Hematopoietic multipotent progenitor cell treated with erythropoietin and hydrocortisone succinate and interleukin-3 and kit ligand, for 17 days (in vitro differentiated cells): Measurements from ENCODE around the gene DIS3.
"Not testable (repeated sequence)": the region's sequence is repeated elsewhere in the genome, so short reads cannot be mapped to it uniquely, and the experiment has no call there.

Experiments
- DNase-seq: peaks from one replicate; pipeline ENCODE4 v3.0.0-alpha.2; 2015; ENCODE audit warnings: low spot score

Gene DIS3, protein sequence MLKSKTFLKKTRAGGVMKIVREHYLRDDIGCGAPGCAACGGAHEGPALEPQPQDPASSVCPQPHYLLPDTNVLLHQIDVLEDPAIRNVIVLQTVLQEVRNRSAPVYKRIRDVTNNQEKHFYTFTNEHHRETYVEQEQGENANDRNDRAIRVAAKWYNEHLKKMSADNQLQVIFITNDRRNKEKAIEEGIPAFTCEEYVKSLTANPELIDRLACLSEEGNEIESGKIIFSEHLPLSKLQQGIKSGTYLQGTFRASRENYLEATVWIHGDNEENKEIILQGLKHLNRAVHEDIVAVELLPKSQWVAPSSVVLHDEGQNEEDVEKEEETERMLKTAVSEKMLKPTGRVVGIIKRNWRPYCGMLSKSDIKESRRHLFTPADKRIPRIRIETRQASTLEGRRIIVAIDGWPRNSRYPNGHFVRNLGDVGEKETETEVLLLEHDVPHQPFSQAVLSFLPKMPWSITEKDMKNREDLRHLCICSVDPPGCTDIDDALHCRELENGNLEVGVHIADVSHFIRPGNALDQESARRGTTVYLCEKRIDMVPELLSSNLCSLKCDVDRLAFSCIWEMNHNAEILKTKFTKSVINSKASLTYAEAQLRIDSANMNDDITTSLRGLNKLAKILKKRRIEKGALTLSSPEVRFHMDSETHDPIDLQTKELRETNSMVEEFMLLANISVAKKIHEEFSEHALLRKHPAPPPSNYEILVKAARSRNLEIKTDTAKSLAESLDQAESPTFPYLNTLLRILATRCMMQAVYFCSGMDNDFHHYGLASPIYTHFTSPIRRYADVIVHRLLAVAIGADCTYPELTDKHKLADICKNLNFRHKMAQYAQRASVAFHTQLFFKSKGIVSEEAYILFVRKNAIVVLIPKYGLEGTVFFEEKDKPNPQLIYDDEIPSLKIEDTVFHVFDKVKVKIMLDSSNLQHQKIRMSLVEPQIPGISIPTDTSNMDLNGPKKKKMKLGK

DNA sequence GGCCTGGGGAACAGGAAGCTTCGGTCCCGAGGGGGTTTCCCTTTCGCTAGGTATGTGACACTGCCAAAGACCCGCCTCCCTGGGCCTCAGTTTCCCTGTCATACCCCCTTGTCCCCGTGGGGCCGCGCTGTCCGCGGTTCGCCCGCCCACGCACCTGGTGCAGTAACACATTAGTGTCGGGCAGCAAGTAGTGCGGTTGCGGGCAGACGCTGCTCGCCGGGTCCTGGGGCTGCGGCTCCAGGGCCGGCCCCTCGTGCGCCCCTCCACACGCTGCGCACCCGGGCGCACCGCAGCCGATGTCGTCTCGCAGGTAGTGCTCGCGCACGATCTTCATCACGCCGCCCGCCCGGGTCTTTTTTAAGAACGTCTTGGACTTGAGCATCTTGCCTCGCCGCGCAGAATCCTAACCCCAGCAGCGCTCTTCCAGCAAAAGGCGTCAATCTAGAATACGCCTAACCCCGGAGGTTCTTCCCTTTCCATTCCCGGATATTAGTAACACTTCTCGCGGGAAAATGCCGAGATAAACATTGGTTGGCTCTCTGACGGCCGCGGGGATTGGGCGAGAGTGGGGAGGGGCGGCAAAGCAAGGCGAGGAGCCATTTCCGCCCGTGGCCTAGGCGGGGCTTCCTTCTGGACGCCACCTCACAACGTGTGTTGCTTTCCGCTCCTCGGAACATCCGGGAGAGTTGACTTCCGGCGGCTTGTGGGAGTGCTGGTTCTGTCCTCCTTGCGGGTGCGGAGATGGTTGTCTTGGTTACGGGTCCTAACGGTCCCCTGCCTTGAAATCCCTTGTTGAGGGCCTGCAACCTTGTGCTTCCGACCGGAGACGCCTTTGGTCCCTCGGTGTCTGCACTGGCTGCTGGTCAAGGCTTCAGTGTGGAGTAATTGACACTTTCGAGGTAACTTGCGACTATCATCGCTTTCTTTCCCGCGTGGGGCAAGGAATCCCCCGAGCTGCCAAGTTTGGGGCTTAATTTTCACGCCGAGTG is at the start of gene DIS3, which contains the start of gene PIBF1:
Gene DIS3 (minus strand): TSS at position 450 of the 989 bp plus-strand sequence. CDS start 68 bp downstream, at position 382.
Gene PIBF1 (plus strand): TSS at position 683 of the 989 bp plus-strand sequence. CDS start 1,337 bp downstream, outside the sequence.
- peak; percentile 87 for DNase-seq

DNA sequence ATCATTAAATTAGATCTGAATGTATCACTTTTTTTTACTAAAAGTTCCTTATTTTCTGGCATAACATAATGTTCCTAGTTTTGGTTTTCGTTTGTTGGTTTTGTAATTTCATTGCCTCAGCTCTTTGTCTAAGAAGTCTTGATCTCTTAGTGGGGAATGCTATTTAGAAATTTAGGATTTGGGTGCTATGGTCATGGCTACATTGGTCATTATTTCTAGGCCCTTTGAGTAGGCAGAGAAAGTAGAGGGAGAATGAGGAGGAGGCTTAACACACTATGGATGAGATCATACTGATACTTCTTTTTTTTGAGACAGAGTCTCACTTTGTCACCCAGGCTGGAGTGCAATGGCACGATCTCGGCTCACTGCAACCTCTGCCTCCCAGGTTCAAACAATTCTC is 42.0 kb upstream of the DIS3 start:
- DNase-seq: no peak

DNA sequence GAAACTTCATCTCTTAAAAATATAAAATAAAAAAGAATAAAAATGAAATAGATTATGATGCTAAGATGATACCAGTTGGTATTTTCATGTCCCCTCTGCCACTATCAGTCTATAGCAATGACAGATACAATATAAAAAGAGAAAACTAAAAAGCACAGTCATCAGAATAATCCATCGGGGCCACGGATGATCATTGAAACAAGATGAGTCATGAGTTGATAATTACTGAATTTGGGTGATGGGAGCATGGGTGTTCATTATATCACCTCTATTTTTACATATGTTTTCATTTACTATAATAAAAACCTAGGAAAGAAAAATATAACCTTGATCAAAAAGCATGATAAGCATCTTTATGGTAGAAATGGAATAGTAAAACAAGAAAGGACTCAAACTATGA is 41.4 kb upstream of the DIS3 start:
- DNase-seq: no peak

DNA sequence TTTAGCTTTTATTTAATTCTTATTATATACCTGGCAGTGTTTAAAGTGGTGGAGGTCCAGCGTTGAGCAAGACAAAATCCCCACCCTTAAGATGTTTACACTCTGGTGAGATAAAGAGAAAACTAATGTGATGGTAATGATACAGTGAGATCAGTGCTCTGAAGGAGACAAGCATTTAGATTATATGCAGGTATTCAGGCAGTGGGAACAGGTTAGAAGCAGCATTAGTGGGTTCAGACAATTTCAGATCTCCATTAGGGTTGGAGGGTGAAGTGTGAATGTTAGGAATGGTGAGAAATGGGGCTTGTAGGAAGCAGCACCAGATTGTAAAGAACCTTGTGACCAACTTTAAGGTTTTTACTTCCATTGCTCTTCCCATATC is 39.2 kb upstream of the DIS3 start:
- no peak for DNase-seq

DNA sequence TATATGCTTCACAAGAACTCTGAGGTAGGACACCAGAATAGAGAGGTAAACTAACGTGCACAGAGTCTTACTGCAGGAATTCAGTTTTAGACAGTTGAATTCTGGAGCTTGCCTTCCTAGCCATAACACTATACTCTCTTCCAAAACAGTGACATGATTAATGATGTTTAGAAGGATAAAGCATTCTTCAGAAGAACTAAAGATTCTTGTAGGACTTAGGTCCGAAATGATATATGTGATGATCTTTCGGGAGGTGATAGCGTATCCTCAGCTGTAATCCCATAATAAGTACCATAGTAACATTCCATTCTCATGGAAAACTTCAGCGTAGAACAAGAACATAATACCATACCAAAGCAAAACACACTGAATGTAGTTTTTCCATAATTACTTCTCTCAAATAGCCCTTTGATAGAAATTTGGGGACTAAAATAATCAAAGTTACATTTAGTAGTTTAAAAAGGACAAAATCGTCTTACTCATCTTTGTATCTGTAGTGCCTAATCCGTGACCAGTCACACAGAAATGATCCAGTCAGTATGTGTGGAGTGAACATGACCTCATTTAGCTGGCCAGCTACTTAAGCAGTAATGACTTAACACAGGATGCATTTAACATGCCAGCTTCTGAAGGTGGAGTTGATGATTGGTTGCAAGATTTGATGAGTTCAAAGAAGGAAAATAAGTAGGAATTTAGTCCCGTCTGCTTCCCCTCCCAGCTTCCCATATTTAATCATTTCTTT is 38.6 kb upstream of the DIS3 start:
- DNase-seq: no peak

DNA sequence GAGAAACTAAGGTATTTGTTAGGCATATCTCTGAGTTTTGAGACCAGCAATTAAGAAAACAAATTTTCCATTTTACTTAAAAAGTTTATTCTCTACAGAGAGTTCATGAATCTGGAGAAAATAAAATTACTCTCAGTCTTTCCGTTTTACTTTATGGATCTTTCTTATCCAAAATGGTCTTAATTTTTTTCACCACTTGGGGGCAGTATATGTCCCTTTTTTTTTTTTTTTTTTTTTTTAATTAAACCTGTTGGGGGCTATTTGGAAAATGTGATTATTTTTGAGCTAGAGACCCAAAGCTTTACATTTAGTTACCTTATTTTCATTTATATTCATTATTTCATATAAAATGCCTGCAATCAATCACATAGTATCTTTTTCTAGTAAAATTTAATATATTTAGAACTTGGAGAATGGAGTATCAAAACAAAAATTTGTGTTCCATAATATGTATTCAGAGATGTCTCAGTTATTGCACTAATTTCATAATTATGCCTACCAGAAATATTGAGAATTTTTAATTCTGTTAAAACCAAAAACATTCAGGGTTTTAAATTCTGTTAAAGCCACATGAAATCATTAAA is 27.3 kb upstream of the DIS3 start:
- peak; percentile 64 for DNase-seq

DNA sequence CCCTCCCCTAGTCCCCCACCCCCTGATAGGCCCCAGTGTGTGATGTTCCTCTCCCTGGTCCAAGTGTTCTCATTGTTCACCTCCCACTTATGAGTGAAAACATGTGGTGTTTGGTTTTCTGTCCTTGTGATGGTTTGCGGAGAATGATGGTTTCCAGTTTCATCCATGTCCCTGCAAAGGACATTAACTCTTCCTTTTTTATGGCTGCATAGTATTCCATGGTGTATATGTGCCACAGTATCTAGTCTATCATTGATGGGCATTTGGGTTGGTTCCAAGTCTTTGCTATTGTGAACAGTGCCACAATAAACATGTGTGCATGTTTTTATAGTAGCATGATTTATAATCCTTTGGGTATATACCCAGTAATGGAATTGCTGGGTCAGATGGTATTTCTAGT is 24.8 kb upstream of the DIS3 start:
- not testable (repeated sequence) for DNase-seq

DNA sequence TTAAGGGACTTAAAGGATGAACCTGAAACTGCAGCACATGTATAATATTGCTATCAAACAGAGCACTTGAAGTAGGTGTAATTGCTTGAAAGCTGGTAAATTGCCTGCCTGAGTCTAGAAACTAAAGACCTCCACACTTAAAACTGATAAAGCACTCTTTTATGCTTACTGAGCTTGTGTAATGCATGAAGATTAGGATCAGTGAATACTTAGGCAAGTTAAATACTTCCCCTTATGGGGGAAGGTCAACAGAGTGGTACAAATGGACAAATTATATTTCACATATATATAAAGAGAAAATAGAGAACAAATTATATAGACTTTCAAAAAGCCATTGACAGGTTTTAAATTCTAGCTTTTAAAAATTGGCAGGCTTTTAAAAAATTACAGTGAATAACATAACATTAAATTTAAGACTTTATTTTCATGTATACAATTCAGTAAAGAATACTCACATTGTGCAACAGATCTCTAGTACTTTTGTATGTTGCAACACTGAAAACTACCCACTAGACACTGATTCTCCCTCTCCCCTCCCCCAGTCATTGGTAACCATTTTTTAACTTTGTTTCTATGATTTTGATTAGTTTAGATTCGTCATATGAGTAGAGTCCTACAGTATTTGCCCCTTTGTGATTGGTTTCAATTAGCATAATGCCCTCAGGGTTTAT is 24.1 kb upstream of the DIS3 start:
- DNase-seq: no peak

DNA sequence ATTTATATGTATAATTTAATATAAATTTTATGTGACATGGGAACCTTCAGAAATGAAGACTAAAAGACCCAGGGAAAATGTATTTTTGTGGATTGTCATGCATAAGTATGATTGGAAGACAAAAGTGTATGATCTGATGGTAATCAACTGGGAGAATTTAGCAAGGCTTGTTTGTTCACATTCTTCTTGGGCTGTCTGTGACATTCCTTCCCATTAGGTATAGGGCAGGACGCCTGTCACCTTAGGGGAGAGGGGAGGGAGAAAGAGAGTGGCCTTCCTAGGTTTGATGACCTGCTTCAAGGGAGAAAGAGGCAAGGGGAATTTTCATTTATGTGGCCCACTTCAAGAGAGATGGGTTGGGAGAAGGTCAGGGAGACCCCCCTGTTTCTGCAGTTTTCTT is 22.6 kb upstream of the DIS3 start:
- no peak for DNase-seq

DNA sequence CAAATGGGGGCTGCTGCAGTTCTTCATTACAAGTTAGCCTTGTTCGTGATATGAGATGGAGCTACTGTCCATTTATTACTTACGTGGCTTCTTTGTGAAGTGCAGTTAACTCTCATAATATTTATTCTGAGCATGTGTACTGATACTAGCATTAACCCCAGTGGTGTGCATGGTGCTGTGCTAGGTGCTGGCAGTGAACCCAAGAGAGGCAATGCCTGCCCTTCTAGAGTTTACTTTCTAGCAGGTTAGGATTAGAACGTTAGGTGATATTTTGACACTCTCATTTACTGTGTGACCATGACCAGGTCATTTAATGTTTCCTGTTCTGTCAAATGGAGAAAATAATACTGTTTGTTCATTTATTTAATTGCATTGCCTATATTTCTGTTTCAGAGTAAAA is 17.1 kb upstream of the DIS3 start:
- no peak for DNase-seq

DNA sequence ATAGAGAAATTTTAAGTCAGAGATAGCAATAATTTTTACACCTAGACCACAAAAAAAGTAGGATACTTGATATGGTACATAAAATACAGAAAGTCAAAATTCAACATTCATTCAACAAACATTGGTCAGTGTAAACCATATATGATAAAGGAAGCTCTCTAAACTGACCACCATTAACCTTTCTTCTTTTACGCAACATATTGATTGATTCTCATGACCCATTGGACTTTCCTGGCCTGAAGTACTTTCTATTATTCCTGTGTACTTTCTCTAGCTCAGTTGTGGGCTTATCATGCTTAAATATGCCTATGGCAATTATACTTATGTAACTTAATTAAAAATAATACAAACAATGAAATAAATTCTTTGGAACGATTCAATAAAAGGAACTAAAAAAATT is 10.9 kb upstream of the DIS3 start:
- DNase-seq: no peak

DNA sequence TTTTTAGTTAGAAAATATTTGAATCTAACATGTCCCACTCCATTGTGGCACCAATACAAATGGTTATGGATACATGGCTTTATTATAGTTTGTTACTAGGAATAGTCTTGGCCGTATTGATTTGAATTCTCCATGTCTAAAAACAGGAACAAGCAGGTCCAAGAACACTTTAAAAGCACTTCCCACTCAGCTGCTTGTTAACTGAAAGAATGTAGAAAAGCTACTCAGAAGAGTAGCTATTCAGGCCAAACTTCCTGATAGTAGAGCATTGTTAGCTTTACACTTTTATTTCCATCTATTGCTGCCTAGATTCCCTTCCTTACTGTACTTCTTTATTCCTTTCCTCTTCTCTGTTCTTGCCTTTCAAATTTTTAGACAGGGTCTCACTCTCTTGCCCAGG is 7.1 kb upstream of the DIS3 start:
- DNase-seq: no peak

DNA sequence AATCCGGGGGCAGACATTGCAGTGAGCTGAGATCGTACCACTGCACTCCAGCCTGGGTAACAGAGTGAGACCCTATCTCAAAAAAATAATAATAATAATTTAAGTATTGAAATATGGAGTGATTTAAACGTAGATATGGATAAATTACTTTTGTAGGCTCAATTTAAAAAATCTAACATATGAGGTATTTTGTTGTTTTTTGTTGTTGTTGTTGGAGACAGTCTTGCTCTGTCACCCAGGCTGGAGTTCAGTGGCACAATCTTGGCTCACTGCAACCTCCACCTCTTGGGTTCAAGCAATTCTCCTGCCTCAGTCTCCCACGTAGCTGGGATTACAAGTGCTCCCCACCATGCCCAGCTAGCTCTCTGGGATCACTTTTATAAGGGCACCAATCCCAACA is 3.0 kb upstream of the DIS3 start:
- not testable (repeated sequence) for DNase-seq

DNA sequence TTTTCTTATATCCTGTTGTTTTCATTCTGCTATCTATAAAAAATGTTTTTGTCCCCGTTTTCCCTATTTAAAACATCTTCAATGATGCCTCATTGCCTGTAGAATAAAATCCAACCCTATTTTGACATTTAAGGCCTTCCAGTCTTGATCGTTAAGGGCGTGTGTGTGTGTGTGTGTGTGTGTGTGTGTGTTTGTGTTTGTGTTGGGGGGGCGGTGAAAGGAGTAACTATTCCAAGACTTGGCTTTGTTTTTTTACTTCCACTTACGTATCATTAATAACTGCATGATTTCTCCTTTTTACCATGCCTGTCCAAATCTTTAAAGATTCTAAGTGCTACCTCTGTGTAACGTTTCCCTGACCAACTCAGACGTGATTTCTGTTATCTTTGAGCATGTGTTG is 1.0 kb upstream of the DIS3 start:
- DNase-seq: peak; percentile 12

DNA sequence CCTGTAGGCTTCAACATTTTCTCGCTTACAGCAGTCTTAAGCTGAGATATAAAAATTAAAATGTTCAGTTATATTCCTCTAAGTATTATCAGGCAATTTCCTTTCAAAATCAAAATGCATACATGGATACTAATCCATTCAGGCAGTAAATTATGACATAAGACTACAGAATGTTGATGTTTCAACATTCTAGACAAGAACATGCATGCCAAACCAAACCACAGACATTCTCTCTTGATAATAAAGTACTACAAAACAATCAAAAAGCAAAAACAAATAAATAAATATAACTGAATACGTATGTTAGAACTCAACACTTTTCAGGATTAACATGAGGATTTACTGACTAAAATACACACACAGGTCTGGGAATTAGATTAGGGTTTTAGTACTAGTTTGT is 7.7 kb downstream of the DIS3 start:
- no peak for DNase-seq

DNA sequence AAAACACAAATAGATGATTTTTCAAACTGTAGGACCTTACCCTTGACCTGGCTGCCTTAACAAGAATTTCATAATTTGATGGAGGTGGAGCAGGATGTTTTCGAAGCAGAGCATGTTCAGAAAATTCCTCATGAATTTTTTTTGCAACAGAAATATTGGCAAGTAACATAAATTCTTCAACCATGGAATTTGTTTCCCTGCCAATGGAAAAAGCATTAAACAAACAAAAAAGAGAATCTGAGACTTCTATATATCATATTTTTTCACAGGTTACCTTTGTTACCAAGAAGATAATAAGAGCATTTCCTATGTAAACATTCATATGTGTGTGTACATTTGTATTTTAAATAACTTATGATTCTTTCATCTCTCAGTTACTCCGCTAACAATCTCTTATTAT is 18.3 kb downstream of the DIS3 start:
- no peak for DNase-seq

DNA sequence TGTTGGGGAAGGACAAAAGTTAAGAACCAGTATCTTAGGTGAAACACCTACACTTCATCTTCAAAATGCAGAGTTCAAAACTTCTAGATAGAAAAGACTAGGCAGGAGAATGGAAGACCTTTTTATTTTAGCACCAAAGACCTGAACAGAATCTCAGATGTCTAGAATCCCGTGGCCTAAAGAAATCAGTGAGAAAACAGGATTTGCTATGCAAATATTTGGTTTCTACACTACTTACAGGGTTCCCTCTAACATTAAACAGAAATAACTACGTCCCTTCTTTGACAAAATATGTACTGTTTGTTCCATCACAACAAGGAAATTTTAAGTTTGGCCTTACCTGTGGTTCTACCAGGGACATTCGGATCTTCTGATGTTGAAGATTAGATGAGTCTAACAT is 21.5 kb downstream of the DIS3 start:
- no peak for DNase-seq

DNA sequence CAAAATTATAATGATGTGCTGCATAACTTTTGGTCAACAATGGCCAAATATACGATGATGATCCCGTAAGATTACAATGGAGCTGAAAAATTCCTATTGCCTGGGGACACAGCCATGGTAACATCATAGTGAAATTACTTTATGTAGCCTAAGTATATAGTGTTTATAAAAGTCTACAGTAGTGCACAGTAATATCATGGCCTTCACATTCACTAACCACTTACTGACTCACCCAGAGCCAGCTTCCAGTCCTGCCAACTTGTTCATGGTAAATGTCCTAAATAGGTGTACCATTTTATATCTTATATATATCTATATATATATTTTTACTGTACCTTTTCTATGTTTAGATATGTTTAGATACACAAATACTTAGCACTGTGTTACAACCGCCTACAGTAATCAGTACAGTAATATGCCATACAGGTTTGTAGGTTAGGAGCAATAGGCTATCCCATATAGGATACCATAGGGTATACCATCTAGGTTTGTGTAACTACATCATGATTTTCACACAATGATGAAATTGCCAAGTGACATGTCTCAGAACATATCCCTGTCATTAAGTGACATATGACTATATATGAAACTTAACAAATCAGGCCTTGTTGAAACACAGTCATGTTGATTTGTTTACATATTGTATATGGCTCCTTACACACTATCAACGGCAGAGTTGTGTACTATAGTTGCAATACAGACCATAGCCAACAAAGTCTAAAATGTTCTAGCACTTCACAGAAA is 23.7 kb downstream of the DIS3 start:
- no peak for DNase-seq

DNA sequence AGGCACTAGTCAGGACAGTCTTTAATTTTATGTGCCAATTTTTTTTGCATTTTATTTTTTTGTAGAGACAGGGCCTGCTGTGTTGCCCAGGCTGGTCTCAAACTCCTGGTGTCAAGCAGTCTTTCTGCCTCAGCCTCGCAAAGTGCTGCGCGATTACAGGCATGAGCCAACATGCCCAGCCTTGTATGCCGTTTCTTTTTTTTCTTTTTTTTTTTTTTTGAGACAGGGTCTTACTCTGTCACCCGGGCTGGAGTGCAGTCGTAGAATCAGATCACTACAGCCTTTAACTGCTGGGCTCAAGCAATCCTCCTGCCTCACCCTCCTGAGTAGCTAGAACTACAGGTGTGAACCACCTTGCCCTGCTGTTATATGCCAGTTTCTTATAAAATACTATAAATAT is 27.6 kb downstream of the DIS3 start:
- DNase-seq: no peak
